Liver (tissue), 9 donors: ENCODE results near the gene PRKD1. TPM values are rescaled to one million over a fixed set of nuclear protein-coding genes. Genes with fewer than 3 reads are reported as not detected.

Source experiments
- DNase-seq: peaks from one replicate; pipeline ENCODE4 v3.0.0-alpha.2; 2017; ENCODE audit warnings: low spot score
- H3K27ac ChIP-seq, 2 donors: one replicate each; pipeline ENCODE4 v1.7.0; 2013; ENCODE audit warnings: inconsistent platforms in 2 of 2, low read length in 2 of 2, control low read depth in 1 of 2, low read depth in 1 of 2, mild to moderate bottlenecking in 1 of 2
- H3K27me3 ChIP-seq, 4 donors: one replicate each; pipeline versions ENCODE4 v1.6.1 to v1.7.0; 2013; ENCODE audit warnings: low read length in 3 of 4, inconsistent platforms in 1 of 4, mild to moderate bottlenecking in 1 of 4, moderate library complexity in 1 of 4; ENCODE audit not compliant: control insufficient read depth in 4 of 4, insufficient read depth in 4 of 4
- H3K36me3 ChIP-seq, 4 donors: one replicate each; pipeline versions ENCODE4 v1.6.1 to v1.7.0; 2013; ENCODE audit warnings: low read length in 3 of 4, mild to moderate bottlenecking in 3 of 4, low read depth in 1 of 4, moderate library complexity in 1 of 4; ENCODE audit not compliant: control insufficient read depth in 4 of 4, insufficient read depth in 3 of 4
- H3K4me1 ChIP-seq, 4 donors: one replicate each; pipeline versions ENCODE4 v1.6.1 to v1.7.0; 2013; ENCODE audit warnings: low read length in 3 of 4, mild to moderate bottlenecking in 3 of 4, moderate library complexity in 1 of 4; ENCODE audit not compliant: control insufficient read depth in 4 of 4, insufficient read depth in 4 of 4
- H3K4me3 ChIP-seq, 3 donors: one replicate each; pipeline versions ENCODE4 v1.6.1 to v1.7.0; 2013; ENCODE audit warnings: low read length in 3 of 3, control low read depth in 1 of 3, low read depth in 1 of 3, mild to moderate bottlenecking in 1 of 3
- H3K9ac ChIP-seq, 2 donors: one replicate each; pipeline ENCODE4 v1.7.0; 2013; ENCODE audit warnings: low read length in 2 of 2, mild to moderate bottlenecking in 2 of 2, moderate library complexity in 2 of 2, control low read depth in 1 of 2, low read depth in 1 of 2
- H3K9me3 ChIP-seq, 4 donors: one replicate each; pipeline versions ENCODE4 v1.6.1 to v1.7.0; 2013; ENCODE audit warnings: low read length in 3 of 4; ENCODE audit not compliant: control insufficient read depth in 4 of 4
- CTCF ChIP-seq: fragments of 150-350 bp; IDR thresholded peaks from 2 replicates; pipeline ENCODE4 v1.5.1; 2017; ENCODE audit warnings: improper control_type of control experiment, low read depth, low read length; ENCODE audit not compliant: missing input control
- EGR1 ChIP-seq, 2 donors: IDR thresholded peaks; 2 replicates each; pipeline ENCODE4 v1.6.1; 2016 to 2018; ENCODE audit warnings: antibody characterized with exemption in 2 of 2, low read depth in 2 of 2
- FOXA2 ChIP-seq: IDR thresholded peaks from 2 replicates; pipeline ENCODE4 v1.6.1; 2016; ENCODE audit warnings: antibody characterized with exemption
- HNF4A ChIP-seq, 2 donors: conservative IDR thresholded peaks; 2 replicates each; pipeline ENCODE4 v1.6.1; 2016; ENCODE audit warnings: antibody characterized with exemption in 2 of 2, mild to moderate bottlenecking in 2 of 2
- HNF4G ChIP-seq: IDR thresholded peaks from 2 replicates; pipeline ENCODE4 v1.6.1; 2016; ENCODE audit warnings: antibody characterized with exemption
- JUND ChIP-seq, 2 donors: IDR thresholded peaks; 2 replicates each; pipeline ENCODE4 v1.6.1; 2016; ENCODE audit warnings: antibody characterized with exemption in 2 of 2
- MAX ChIP-seq: IDR thresholded peaks from 2 replicates; pipeline ENCODE4 v1.6.1; 2016; ENCODE audit warnings: antibody characterized with exemption
- NR2F2 ChIP-seq: IDR thresholded peaks from 2 replicates; pipeline ENCODE4 v1.6.1; 2016; ENCODE audit warnings: antibody characterized with exemption
- RXRA ChIP-seq, 2 donors: IDR thresholded peaks; 2 replicates each; pipeline ENCODE4 v1.6.1; 2017 to 2018; ENCODE audit warnings: antibody characterized with exemption in 2 of 2, mild to moderate bottlenecking in 1 of 2
- SP1 ChIP-seq: IDR thresholded peaks from 2 replicates; pipeline ENCODE4 v1.6.1; 2018; ENCODE audit warnings: antibody characterized with exemption, mild to moderate bottlenecking
- TAF1 ChIP-seq: conservative IDR thresholded peaks from 2 replicates; pipeline ENCODE4 v1.6.1; 2016; ENCODE audit warnings: antibody characterized with exemption, mild to moderate bottlenecking
- YY1 ChIP-seq: IDR thresholded peaks from 2 replicates; pipeline ENCODE4 v1.6.1; 2016; ENCODE audit warnings: antibody characterized with exemption, mild to moderate bottlenecking
- WGBS: extraction: QIAGEN DNeasy Blood & Tissue Kit; methylation state at CpG from one replicate; pipeline ENCODE4 v1.1.7; 2013; 5-methylcytosine and 5-hydroxymethylcytosine counted together
- polyA plus RNA-seq, 2 donors: library from polyadenylated mRNA; stranded (reverse) in 1 of 2; unstranded in 1 of 2; fragments of 200-250 nt in 1 of 2; fragments of >200 nt in 1 of 2; fragmentation: Nextera tagmentation in 1 of 2; extraction: Ambion mirVana in 1 of 2; gene quantifications; one replicate each; pipeline versions ENCODE4 v1.2.1 to v1.2.3, GENCODE V29; 2013 to 2015
- total RNA-seq, 2 donors: library from RNA; depleted of rRNA; stranded (reverse); fragments of >200 nt; gene quantifications; one replicate each; pipeline ENCODE4 v1.2.3, GENCODE V29; 2014
- donor health status: healthy.
- donor health status: healthy.
- donor health status: healthy.
- donor health status: healthy.
- donor health status: healthy.

The PRKD1 gene
- total and polyA plus RNA-seq, 4 donors = 0.85 to 5.0 (median 0.99) TPM

- TF ChIP-seq RXRA (IDR thresholded peaks at IDR 0.05) (no peak), JUND (IDR thresholded peaks at IDR 0.05) (no peak), TAF1 (no peak), CTCF (no peak), FOXA2 (no peak), HNF4G (no peak), YY1 (no peak), MAX (no peak), EGR1 (IDR thresholded peaks at IDR 0.05; ENCODE audit: low read depth in 2 of 2) (no peak), HNF4A (conservative IDR thresholded peaks at IDR 0.05) (no peak), SP1 (no peak)
- Histone ChIP-seq H3K36me3 (no peaks in the 10 kb centered on the region), H3K9me3 (no peaks in the 10 kb centered on the region), H3K27ac (no peak overlapping the region), H3K9ac (no peak overlapping the region), H3K4me1 (no peaks in the 10 kb centered on the region), H3K4me3 (no peak overlapping the region), H3K27me3 (no peaks in the 10 kb centered on the region)
- WGBS = 24% methylated on average over 2 of the region's 2 CpGs
- DNase-seq = no peak
Observed at GRCh38 chr14:29749829-29750228, 177.8 kb downstream of the PRKD1 start.

- WGBS = 40% methylated on average over 3 of the region's 3 CpGs
- Histone ChIP-seq H3K9me3 (no peaks in the 10 kb centered on the region), H3K4me1 (no peaks in the 10 kb centered on the region), H3K9ac (no peak overlapping the region), H3K36me3 (no peaks in the 10 kb centered on the region), H3K27me3 (no peaks in the 10 kb centered on the region), H3K27ac (no peak overlapping the region), H3K4me3 (no peak overlapping the region)
- TF ChIP-seq NR2F2 (no peak), YY1 (no peak), CTCF (no peak)
- no peak for DNase-seq
Observed at GRCh38 chr14:29749327-29749726, 178.3 kb downstream of the PRKD1 start.

- no peaks in the 10 kb centered on the region for H3K4me1 ChIP-seq
- DNase-seq = no peak
- WGBS = 63% methylated on average over 3 of the region's 3 CpGs
- H3K27me3 ChIP-seq = peaks cover 0 to 4% (median 0%) of the 10 kb centered on the region in 4 donors
- H3K27ac ChIP-seq = no peak overlapping the region
- H3K36me3 ChIP-seq = no peaks in the 10 kb centered on the region
- TF ChIP-seq NR2F2 = peak; percentile 59
- no peak for TF ChIP-seq EGR1 (IDR thresholded peaks at IDR 0.05; ENCODE audit: low read depth in 2 of 2)
- H3K9ac ChIP-seq = no peak overlapping the region
- no peak overlapping the region for H3K4me3 ChIP-seq
- H3K9me3 ChIP-seq = no peaks in the 10 kb centered on the region
Observed at GRCh38 chr14:29745863-29746262, 181.8 kb downstream of the PRKD1 start.
